ENCODE results near the gene PDIA2.

GRCh38 chr16:322476-323143 lies 39.6 kb downstream of the PDIA2 start:
- TF ChIP-seq POLR2A (IDR thresholded peaks at IDR 0.05) (no peak), CTCF (IDR thresholded peaks at IDR 0.05) (no peak)
